CD8-positive, alpha-beta memory T cell (primary cell): ENCODE measurements around the gene WNK2. TPM values are rescaled to one million over a fixed set of nuclear protein-coding genes. Genes with fewer than 3 reads are reported as not detected.

ENCODE experiments used
- CTCF ChIA-PET: fragments of 350-600 bp; sonication (Branson Sonifier 250); formaldehyde crosslinking; loops from one replicate; lab custom pipeline; 2021; ENCODE audit warnings: antibody characterized with exemption; lab: Charles Lee
- POLR2A ChIA-PET: fragments of 350-600 bp; sonication (Branson Sonifier 250); formaldehyde crosslinking; loops from one replicate; lab custom pipeline; 2021; ENCODE audit warnings: antibody characterized with exemption; lab: Charles Lee
- DNase-seq, 5 donors: peaks; one replicate each; pipeline versions ENCODE4 v3.0.0 to v3.0.0-alpha.2; 2020 to 2022; ENCODE audit warnings: mixed read lengths in 1 of 5
- H3K27ac ChIP-seq: one replicate; pipeline ENCODE4 v1.7.0; 2013; ENCODE audit warnings: low read depth, mild to moderate bottlenecking, low read length, moderate library complexity
- H3K27me3 ChIP-seq: 2 replicates; pipeline ENCODE4 v1.7.0; 2013; ENCODE audit warnings: low read length, mild to moderate bottlenecking; ENCODE audit not compliant: insufficient read depth, poor library complexity, severe bottlenecking
- H3K36me3 ChIP-seq: 2 replicates; pipeline ENCODE4 v1.7.0; 2013; ENCODE audit warnings: mild to moderate bottlenecking, low read length, moderate library complexity; ENCODE audit not compliant: insufficient read depth
- H3K4me1 ChIP-seq: 2 replicates; pipeline ENCODE4 v1.7.0; 2013; ENCODE audit warnings: mild to moderate bottlenecking, low read length, moderate library complexity; ENCODE audit not compliant: insufficient read depth
- H3K4me3 ChIP-seq: 2 replicates; pipeline ENCODE4 v1.7.0; 2013; ENCODE audit warnings: mild to moderate bottlenecking, low read length
- H3K9me3 ChIP-seq: 2 replicates; pipeline ENCODE4 v1.7.0; 2013; ENCODE audit warnings: mild to moderate bottlenecking, low read length
- H3K27ac Mint-ChIP-seq, 8 donors: one replicate each; pipeline ENCODE4 v1.8.0; 2020 to 2021; ENCODE audit warnings: mixed read lengths in 8 of 8, mild to moderate bottlenecking in 6 of 8, inconsistent platforms in 3 of 8, moderate library complexity in 3 of 8
- H3K27me3 Mint-ChIP-seq, 2 donors: one replicate each; pipeline ENCODE4 v1.8.0; 2020 to 2021; ENCODE audit warnings: mixed read lengths in 2 of 2, mild to moderate bottlenecking in 1 of 2, moderate library complexity in 1 of 2
- H3K36me3 Mint-ChIP-seq, 3 donors: one replicate each; pipeline ENCODE4 v1.8.0; 2020 to 2021; ENCODE audit warnings: mixed read lengths in 3 of 3, inconsistent platforms in 1 of 3, mild to moderate bottlenecking in 1 of 3
- H3K4me1 Mint-ChIP-seq, 3 donors: one replicate each; pipeline ENCODE4 v1.8.0; 2020 to 2021; ENCODE audit warnings: mixed read lengths in 3 of 3, inconsistent platforms in 1 of 3, mild to moderate bottlenecking in 1 of 3
- H3K4me3 Mint-ChIP-seq, 7 donors: one replicate each; pipeline ENCODE4 v1.8.0; 2020 to 2021; ENCODE audit warnings: mixed read lengths in 7 of 7, mild to moderate bottlenecking in 6 of 7, moderate library complexity in 4 of 7, inconsistent platforms in 2 of 7
- H3K9me3 Mint-ChIP-seq, 5 donors: one replicate each; pipeline ENCODE4 v1.8.0; 2020 to 2022; ENCODE audit warnings: mixed read lengths in 5 of 5, mild to moderate bottlenecking in 3 of 5, moderate library complexity in 2 of 5, inconsistent platforms in 1 of 5
- polyA plus RNA-seq: library from polyadenylated mRNA; unstranded; fragments of 300-500 nt; fragmentation: Illumina TruSeq; gene quantifications from one replicate; pipeline ENCODE4 v1.2.3, GENCODE V29; 2021
- total RNA-seq, 2 experiments: library from RNA; stranded (reverse); gene quantifications; one replicate each; pipeline ENCODE4 v1.2.3, GENCODE V29; 2021

The WNK2 gene
- total and polyA plus RNA-seq, 3 experiments from 2014 or later = 0.20 to 0.55 TPM; not detected in 1

DNA sequence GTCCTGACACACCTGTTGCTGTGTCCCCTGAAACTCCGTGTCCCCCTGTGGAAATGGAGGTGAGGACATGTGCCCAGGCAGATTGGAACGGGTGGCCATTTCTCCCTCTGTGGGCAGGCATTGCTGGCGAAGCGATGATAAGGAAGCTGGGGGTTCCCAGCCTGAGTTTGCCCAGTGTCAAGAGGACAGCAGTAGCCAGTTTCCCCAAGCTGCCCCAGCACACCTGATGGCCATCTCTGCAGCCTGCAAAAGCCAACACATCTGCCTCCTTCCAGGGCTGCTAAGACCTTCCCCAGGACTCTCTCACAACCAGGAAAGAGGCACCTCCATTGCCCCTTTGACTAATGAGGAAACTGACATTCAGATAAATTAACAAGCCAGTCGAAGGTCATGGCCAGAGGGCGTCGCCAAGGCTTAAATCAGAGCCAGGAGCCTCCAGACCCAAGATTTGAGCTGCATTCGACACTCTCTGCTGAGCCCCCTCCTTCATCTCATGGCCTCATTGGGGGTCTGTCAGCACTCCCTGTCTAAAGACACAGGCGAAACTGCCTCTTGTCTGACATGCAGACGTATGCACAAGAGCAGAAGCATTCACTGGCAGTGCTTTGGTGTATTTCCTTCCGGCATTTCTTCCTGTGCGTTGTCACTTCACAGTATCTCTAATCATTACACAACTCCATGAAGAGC is 10.4 kb upstream of the WNK2 start:
- Histone ChIP-seq H3K4me1 (no peaks in the 10 kb centered on the region), H3K27me3 (no peaks in the 10 kb centered on the region), H3K36me3 (no peaks in the 10 kb centered on the region), H3K4me3 (no peak overlapping the region), H3K9me3 (no peaks in the 10 kb centered on the region), H3K27ac (no peak overlapping the region)
- Mint-ChIP-seq H3K4me3 (peak overlapping the region in 2 of 7 donors; percentile 17 to 20), H3K4me1 (peaks cover 0 to 7% (median 0%) of the 10 kb centered on the region in 3 donors), H3K27ac (peak overlapping the region in 2 of 8 donors; percentile 29 to 35), H3K27me3 (peaks cover 2 to 8% of the 10 kb centered on the region in 2 donors), H3K9me3 (no peaks in the 10 kb centered on the region), H3K36me3 (no peaks in the 10 kb centered on the region)
- POLR2A ChIA-PET = no interaction called here
- CTCF ChIA-PET = no interaction called here
- no peak for DNase-seq

DNA sequence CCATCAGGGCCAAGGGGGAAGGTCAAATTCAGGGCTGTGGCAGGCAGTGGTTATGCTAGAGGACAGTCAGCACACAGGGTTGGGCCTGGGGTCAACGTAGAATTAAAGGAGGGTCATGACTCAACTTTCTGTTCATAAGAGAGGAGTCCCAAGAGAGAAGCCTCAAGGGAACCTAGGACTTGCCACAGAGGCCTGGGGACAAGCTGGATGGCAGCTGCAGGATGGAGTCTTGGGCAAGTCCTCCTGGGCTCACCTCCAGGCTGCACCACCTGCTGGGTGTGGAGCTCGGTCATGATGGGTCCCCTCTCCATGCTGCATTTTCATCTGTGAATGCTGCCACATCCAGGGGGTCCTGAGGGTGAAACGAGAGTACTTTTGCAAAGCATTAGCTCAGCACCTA is 9.0 kb upstream of the WNK2 start:
- Histone ChIP-seq H3K4me3 (no peak overlapping the region), H3K27ac (no peak overlapping the region), H3K36me3 (no peaks in the 10 kb centered on the region), H3K27me3 (no peaks in the 10 kb centered on the region), H3K9me3 (no peaks in the 10 kb centered on the region), H3K4me1 (no peaks in the 10 kb centered on the region)
- DNase-seq = no peak
- no peak overlapping the region for H3K4me3 Mint-ChIP-seq
- H3K9me3 Mint-ChIP-seq = no peaks in the 10 kb centered on the region
- peaks cover 0 to 4% (median 0%) of the 10 kb centered on the region in 3 donors for H3K4me1 Mint-ChIP-seq
- peaks cover 5 to 9% of the 10 kb centered on the region in 2 donors for H3K27me3 Mint-ChIP-seq
- ChIA-PET CTCF (no interaction called here), POLR2A (no interaction called here)
- no peak overlapping the region for H3K27ac Mint-ChIP-seq
- peaks cover 0 to under 1% (median 0%) of the 10 kb centered on the region in 3 donors for H3K36me3 Mint-ChIP-seq

DNA sequence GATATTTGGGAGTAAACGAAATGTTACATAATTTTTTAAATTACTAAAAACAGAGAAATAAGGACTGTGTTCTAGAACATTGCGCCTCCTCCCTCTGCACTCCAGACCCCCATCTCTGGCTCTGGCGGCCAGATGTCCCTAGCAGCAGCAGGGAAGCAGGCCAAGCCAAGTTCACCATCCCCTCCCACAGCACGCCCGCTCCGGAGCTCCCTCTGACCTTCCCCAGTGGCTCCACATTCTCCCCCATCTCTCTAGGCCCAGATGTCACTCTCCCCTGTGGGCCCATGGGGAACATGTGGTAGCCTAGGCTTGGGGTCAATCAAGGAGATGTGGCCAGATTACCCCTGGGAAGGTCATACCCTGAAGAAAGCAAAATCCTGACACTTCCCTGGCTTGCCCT is 6.3 kb upstream of the WNK2 start:
- Mint-ChIP-seq H3K4me3 (no peak overlapping the region), H3K9me3 (no peaks in the 10 kb centered on the region), H3K36me3 (peaks cover 0 to 8% (median 0%) of the 10 kb centered on the region in 3 donors), H3K27ac (no peak overlapping the region), H3K4me1 (no peaks in the 10 kb centered on the region), H3K27me3 (peaks cover 21 to 31% of the 10 kb centered on the region in 2 donors)
- no peak for DNase-seq
- Histone ChIP-seq H3K4me1 (no peaks in the 10 kb centered on the region), H3K27me3 (peaks cover 18% of the 10 kb centered on the region), H3K4me3 (no peak overlapping the region), H3K27ac (no peak overlapping the region), H3K9me3 (no peaks in the 10 kb centered on the region), H3K36me3 (no peaks in the 10 kb centered on the region)
- POLR2A ChIA-PET = no interaction called here
- CTCF ChIA-PET = no interaction called here

DNA sequence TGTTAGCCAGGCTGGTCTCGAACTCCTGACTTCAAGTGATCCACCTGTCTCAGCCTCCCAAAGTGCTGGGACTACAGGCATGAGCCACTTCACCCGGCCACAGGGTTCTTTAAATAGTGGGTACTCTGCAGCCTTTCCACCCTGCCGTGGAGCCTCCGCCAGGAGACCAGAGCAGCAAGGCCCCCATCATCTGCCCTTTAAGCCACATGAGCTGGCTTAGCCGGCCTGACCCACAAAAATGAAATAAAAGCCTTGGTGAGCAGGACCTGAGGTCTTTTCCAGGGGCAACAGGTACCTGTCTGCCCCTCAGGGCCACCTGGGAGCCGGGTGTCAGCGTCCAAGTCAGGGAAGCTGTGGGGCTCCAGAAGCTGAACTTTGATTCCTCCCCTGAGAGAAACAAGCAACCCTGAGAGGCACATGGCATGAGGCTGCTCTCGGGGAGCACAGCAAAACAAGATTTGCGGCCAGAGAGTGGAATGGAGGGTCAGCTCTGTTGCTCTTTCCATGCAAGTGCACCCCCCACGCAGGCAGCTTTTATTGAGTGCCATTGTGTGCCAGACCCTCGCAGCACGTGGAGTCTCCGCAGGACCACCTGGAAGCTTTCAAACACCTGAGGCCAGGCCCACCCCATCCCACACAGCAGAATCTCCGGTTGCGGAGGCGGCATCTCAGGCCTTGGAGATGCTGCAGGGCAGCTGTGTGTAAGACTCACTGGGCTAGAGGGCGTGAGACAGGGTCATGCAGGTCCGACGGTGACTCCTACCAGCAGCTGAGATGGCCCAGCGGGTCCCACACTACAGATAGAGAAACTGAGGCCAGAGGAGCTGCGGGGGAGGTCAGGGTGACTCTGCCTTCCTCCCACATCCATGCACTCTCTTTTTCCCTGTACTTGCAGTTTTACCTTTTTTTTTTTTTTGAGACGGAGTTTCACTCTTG is 4.8 kb upstream of the WNK2 start:
- H3K9me3 Mint-ChIP-seq = no peaks in the 10 kb centered on the region
- H3K27me3 ChIP-seq = peaks cover 29% of the 10 kb centered on the region
- H3K4me1 Mint-ChIP-seq = peaks cover 8 to 10% (median 8%) of the 10 kb centered on the region in 3 donors
- H3K27me3 Mint-ChIP-seq = peaks cover 28 to 38% of the 10 kb centered on the region in 2 donors
- H3K36me3 Mint-ChIP-seq = peaks cover 0 to 8% (median 0%) of the 10 kb centered on the region in 3 donors
- H3K27ac ChIP-seq = no peak overlapping the region
- H3K4me1 ChIP-seq = peaks cover 7% of the 10 kb centered on the region
- CTCF ChIA-PET = no interaction called here
- H3K4me3 Mint-ChIP-seq = no peak overlapping the region
- H3K36me3 ChIP-seq = no peaks in the 10 kb centered on the region
- H3K27ac Mint-ChIP-seq = no peak overlapping the region
- no peaks in the 10 kb centered on the region for H3K9me3 ChIP-seq
- DNase-seq = no peak
- POLR2A ChIA-PET = no interaction called here
- no peak overlapping the region for H3K4me3 ChIP-seq

DNA sequence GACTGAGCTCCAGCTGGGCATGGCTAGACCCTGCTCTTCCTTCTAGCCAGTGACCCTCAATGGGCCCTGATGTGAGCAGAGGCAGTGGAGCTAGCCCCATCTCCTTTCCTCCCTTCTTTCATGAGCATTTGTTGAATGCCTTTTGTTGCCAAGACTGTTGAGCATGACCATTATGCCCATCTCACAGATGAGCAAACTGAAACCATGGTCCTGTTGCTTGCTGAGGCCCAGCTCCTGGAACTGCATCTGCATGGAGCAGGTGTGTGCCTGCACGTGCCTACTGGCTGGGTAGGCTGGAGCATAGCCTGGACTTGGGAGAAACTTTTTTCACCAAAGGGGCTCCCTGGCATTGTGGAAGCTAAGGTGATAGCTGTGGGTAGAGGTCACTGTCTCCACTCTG is 3.0 kb upstream of the WNK2 start:
- Mint-ChIP-seq H3K9me3 (no peaks in the 10 kb centered on the region), H3K4me3 (peak overlapping the region in 1 of 7 donors; percentile 52), H3K27ac (no peak overlapping the region), H3K27me3 (peaks cover 30 to 43% of the 10 kb centered on the region in 2 donors), H3K4me1 (peaks cover 8 to 14% (median 8%) of the 10 kb centered on the region in 3 donors), H3K36me3 (peaks cover 0 to 8% (median 0%) of the 10 kb centered on the region in 3 donors)
- CTCF ChIA-PET = no interaction called here
- Histone ChIP-seq H3K36me3 (no peaks in the 10 kb centered on the region), H3K4me1 (peaks cover 7% of the 10 kb centered on the region), H3K27me3 (peaks cover 29% of the 10 kb centered on the region), H3K4me3 (no peak overlapping the region), H3K27ac (no peak overlapping the region), H3K9me3 (no peaks in the 10 kb centered on the region)
- POLR2A ChIA-PET = no interaction called here
- DNase-seq = no peak

DNA sequence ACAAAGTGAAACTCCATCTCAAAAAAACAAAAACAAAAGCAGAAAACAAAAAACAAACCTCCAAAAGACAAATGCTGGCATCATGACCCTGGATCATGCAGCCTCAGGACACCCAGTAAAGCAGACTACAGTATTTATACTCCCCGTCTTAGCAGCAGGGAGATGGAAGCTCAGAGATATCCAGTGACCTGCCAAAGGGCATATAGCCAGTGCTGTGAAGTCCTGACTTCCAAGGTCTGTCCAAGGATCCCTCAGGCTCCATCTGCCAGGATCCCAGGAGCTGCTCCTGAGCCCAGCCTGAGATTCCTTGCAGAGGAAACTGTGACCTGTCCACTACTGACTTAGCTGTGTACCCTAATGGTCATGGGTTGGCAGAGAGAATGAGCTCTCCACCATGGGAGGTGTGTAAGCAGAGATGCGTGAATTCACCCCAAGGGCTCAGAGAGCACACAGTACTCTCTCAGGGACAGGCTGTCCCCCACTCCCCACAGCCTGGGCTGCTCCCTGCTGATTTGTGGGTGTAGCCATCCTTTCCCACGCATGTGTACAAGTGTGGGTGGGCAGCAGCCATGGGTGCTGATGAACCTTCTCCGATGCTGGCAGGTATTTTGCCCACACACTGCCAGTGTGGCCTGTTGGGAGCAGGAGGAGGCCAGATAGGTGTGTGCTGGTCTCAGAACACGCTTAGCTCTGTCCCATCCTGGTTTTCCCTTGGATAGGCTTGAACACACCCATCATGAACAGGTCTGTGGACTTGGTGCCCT is 2.1 kb upstream of the WNK2 start:
- H3K9me3 ChIP-seq = no peaks in the 10 kb centered on the region
- ChIA-PET CTCF (no interaction called here), POLR2A (no interaction called here)
- H3K27me3 ChIP-seq = peaks cover 29% of the 10 kb centered on the region
- H3K27ac ChIP-seq = no peak overlapping the region
- Mint-ChIP-seq H3K36me3 (peaks cover 0 to 8% (median 0%) of the 10 kb centered on the region in 3 donors), H3K4me1 (peaks cover 8 to 14% (median 8%) of the 10 kb centered on the region in 3 donors), H3K9me3 (no peaks in the 10 kb centered on the region), H3K27me3 (peaks cover 30 to 49% of the 10 kb centered on the region in 2 donors), H3K27ac (peak overlapping the region in 2 of 8 donors; percentile 38 to 79), H3K4me3 (no peak overlapping the region)
- H3K4me3 ChIP-seq = no peak overlapping the region
- H3K36me3 ChIP-seq = no peaks in the 10 kb centered on the region
- no peak for DNase-seq
- peaks cover 7% of the 10 kb centered on the region for H3K4me1 ChIP-seq

DNA sequence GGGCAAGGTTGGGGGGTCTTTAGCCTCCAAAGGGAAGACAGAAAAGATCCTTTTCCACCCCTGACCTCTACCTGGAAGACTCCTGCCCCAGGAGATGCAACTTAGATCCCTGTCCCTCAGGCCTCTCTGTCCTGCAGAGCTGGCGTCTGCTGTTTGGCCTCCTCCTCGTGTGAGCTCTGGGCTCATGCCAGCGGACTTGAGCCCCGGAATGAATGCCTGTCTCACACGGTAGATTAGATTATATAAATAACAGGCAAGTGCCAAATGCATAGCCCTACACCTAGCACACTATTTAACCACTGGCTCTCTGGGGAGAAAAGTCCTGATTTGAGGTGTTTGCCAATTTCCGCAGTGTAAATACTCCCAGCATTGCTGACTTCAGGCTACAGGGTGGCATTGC is 1.4 kb upstream of the WNK2 start:
- Mint-ChIP-seq H3K27me3 (peaks cover 30 to 51% of the 10 kb centered on the region in 2 donors), H3K9me3 (no peaks in the 10 kb centered on the region), H3K36me3 (peaks cover 0 to 8% (median 0%) of the 10 kb centered on the region in 3 donors), H3K4me3 (peak overlapping the region in 1 of 7 donors; percentile 73), H3K27ac (no peak overlapping the region), H3K4me1 (peaks cover 8 to 14% (median 8%) of the 10 kb centered on the region in 3 donors)
- no peak for DNase-seq
- CTCF ChIA-PET = no interaction called here
- H3K27me3 ChIP-seq = peaks cover 29% of the 10 kb centered on the region
- H3K36me3 ChIP-seq = no peaks in the 10 kb centered on the region
- H3K9me3 ChIP-seq = no peaks in the 10 kb centered on the region
- POLR2A ChIA-PET = no interaction called here
- no peak overlapping the region for H3K4me3 ChIP-seq
- H3K27ac ChIP-seq = no peak overlapping the region
- peaks cover 7% of the 10 kb centered on the region for H3K4me1 ChIP-seq
